Stimulated activated CD8-positive, alpha-beta memory T cell treated with anti-CD3 and anti-CD28 coated beads, Interleukin-2, amount 100 ng/mL, for 1 hour (primary cell): ENCODE measurements around the gene GREB1L.

Experiments
- DNase-seq, 2 donors: peaks; one replicate each; pipeline ENCODE4 v3.0.0-alpha.2; 2020; ENCODE audit warnings: low read depth in 2 of 2

The GREB1L gene

DNA sequence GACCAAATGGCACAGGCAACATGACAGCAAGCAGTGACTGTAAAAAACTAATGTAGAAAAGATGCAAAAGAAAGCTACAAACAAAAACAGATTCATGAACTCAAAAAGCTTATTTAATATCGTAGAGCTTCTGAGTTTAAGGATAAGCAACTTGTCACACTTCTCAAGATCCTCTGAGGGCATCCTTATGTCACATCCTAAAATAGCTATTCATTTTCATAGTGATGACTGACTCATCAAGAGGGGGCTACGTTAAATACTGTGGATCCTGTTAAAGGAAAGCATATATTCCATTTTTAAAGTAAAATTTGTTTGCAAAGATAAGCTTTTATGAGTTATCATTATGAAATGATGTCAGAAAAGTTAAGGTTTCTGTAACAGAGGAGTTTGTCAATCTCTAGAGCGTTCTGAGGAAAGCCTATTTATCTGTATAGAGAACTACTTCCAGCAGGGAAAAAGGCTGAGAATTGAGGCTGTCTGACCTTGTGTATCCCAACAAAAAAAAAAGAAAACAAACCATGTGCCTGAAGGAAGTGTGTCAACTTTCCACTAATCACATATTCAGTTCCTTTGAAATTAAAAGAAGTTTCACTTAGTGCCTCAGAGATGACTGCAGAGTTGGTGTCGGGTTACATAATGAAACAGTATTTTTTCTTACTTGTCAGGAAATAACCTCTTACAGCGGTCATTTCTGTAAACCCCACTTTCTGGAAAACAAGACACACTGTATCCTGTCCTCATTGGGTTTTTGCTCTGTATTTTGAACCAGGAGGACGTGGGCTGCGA, 243.0 kb downstream of the GREB1L start:
- no peak for DNase-seq

DNA sequence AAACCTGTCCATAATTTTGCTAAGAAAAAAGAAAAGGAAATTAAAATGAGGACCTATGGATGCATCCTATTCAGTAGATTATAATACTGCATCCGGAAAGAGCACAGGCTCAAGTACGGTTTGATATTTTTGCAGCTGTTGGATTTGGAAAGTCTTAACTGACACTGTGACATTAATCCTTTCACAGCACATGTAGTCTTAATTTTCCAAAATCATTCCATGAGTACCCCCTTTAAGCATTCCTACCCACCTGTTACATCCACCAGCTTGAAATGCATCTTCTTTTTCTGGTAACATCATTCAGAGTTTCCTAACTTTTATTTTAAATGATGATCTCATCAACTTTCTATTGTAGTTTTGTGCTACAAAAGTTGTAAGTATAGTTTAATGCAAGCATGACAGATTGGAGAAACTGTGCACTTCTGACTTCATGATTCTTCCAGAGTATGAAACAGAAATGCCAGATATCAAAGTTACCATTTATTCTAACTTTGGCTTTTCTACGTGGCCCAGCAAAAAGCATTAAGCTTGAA, 244.9 kb downstream of the GREB1L start:
- DNase-seq: no peak

DNA sequence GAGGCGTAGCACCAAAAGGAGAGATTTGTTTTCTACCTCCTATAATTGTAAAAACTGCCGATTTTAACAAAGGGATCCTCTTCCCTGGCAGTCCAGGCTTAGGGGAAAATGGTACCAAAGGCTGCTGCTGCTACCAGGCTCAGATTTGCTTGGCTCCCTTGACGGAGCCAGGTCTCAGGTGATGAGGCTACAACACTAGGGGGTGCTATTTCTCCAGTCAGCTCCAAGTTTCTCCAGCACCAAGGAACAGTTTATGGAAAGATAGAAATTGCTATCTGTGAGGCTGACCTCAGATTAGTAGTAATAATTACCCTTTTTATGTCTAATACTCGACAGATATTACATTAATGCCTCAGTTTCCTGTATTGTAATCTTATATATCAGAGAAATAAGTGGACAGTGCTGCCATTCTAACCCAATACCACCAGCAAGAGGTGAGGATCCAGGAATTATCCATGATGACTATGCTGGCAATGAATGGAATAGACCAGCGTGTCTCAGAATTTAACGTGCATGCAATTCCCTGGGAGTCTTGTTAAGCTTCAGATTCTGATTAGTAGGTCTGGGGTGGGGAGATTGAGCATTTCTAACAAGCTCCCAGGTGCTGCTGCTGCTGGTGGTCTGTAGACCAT, 247.2 kb downstream of the GREB1L start:
- no peak for DNase-seq

DNA sequence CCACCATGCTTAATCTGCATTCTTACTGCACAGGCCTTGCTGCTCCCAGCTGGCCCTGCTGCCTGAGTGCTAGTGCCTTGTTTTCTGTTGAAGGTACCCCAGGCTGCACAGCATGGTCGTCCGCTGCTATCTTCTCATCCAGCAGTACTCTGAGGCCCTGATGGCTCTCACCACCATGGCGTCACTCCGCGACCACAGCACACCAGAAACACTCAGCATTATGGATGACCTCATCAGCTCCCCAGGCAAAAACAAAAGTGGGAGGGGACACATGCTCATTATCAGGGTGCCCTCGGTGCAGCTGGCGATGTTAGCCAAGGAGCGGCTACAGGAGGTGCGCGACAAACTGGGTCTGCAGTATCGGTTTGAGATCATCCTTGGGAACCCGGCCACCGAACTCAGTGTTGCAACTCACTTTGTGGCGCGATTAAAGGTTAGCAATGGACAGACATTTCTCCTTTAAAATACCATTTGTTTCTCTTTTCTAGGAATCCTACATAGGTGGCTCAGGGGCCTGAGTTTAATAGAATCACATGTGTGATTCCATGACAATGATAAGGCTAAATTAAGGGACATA, 248.0 kb downstream of the GREB1L start:
- no peak for DNase-seq

DNA sequence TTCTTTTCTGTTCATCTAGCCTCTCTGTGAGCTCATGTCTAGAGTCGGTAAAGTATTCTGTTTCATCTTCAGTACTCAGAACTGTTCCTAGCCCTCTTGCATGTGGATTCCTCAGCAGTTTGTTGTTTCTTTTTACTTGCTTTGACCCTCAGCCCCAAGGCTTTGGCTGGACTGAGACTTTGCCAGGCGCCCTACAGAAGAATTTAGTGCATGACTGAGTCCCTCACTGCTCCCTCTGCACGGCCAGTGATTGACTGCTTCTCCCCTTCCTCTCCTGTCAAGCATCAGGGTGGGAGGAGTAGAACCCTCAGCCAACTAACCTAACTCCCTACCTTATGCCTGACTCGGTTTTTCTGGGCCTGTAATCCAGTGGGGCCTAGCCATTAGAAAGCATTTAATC, 248.7 kb downstream of the GREB1L start:
- DNase-seq: no peak

DNA sequence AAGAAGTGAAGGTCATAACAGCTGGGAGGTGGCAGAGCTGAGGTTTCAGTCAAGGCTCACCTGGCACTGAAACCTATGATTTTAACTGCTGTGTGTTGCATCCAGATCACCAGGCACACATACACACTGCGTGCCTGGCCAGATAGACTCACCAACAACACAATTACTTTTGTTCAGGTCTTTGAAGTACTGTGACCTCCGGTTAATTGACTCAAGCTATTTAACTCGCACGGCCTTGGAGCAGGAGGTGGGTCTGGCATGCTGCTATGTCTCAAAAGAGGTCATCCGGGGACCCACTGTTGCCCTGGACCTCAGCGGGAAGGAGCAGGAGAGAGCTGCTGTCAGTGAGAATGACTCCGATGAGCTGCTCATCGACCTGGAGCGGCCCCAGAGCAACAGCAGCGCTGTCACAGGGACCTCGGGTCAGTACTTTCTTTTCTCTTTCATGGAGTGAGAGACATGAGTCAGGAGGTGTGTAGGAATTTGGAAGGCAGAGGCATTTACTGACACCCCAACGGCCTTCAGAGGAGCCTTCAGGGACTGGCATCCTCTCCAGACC, 254.3 kb downstream of the GREB1L start:
- DNase-seq: no peak

DNA sequence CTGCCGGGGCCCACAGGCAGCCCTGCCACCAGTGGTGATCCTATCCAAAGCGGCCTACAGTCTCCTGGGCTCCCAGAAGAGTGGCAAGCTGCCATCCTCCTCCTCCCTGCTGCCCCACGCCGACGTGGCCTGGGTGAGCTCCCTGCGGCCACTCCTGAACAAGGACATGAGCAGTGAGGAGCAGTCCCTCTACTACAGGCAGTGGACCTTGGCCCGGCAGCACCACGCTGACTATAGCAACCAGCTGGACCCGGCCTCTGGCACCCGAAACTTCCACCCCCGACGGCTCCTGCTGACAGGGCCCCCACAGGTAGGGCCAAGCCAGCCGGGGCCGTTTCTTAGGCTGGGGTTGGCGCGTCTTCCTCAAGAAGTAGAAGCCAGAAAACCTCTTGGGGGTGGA, 258.0 kb downstream of the GREB1L start:
- no peak for DNase-seq

DNA sequence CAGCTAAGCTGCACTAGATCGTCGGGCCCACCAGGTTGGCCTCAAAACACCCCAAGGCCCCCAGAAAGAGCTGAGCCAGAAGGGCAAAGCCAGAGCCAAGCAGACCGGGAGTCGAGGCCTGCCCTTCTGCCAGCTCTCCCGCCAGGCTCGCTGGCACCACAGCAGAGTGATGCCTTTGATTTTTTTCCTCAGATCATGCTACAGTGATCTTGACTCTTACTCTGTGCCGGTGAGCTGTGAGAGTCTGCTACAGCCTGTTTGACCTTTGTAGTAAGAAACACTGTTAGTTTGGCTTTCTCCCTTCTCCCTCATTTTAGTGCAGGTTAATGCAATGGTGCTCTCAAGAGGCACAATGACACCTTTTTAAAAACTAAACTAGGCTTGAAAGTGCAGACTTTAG, 260.6 kb downstream of the GREB1L start:
- no peak for DNase-seq

DNA sequence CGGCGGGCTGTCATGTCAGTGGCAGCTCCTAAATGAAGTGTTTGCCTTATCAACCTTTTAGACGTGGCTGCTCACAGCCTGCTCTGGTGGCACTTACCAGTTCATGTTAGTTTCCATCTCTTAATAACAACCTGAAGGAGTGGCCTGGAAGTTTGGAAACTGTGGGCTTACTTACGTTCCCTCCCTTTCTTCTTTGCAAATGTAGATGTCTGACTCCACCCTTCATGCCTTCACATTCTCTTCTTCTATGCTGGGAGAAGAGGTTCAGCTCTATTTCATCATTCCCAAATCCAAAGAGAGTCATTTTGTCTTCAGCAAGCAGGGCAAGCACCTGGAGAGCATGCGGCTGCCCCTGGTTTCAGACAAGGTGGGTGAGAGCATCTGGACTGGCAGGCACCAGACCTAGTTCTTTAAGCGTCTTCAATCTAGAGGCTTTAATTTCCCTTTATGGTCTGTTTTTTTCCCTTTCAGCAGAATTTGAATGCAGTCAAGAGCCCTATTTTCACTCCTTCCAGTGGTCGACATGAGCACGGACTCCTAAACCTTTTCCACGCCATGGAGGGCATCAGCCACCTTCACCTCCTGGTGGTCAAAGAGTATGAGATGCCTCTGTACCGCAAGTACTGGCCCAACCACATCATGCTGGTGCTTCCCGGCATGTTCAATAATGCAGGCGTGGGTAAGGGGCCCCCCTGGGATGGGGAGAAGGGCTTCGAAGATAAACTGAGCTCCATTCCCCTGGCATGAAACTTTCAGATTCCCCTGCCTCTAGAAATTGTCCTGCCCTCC, 266.1 kb downstream of the GREB1L start:
- no peak for DNase-seq

DNA sequence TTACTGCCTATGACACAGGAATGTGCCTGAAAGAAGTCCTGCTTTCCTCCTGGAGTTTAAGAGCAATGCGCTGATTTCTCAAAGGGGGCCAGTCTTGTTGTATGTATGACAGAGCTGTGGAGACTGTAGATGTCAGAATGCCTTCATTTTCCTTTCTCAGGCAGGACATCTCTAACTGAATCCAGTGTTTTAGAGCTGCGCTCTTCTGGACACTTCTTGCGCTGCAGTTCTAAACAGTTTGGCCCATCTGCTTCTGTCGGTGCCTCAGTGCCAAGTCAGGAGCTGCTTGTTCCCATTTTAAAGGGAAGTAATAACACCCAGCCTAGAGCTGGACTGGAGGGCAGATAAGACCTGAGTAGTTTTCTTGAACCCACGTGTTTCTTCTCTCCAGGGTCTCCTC, 267.0 kb downstream of the GREB1L start:
- DNase-seq: no peak

DNA sequence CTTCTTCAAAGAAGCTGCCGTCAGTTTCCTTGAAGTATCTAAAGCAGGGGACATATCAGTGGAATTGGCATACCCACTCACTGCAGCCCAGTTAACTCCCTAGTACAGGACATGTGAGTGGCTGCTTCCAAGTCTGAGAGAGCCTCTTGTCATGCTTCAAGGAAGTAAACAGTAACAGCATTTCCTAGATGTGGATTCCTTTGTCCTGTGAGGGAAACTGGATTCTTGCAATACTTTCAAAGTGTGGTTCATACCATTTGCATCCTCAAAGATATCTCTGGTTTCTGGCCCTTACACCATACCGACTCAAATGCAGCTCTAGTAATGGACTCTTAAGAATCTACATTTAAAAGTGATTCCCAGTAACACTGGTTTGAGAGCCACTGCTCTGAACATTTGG, 271.3 kb downstream of the GREB1L start:
- DNase-seq: no peak

DNA sequence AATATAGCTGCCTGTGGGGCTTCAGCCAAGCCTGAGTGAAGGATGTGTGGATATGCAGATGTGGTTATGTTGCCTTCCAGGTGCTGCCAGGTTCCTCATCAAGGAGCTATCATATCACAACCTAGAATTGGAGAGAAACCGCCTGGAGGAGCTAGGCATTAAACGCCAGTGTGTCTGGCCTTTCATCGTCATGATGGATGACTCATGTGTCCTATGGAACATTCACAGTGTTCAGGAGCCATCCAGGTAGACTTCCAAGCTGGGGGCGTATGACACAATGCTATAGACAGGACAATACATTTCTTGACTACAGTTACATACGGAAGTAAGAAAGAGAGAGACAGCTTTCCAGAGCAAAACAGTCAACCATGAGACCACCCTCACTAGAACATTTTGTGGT, 271.7 kb downstream of the GREB1L start:
- DNase-seq: no peak

DNA sequence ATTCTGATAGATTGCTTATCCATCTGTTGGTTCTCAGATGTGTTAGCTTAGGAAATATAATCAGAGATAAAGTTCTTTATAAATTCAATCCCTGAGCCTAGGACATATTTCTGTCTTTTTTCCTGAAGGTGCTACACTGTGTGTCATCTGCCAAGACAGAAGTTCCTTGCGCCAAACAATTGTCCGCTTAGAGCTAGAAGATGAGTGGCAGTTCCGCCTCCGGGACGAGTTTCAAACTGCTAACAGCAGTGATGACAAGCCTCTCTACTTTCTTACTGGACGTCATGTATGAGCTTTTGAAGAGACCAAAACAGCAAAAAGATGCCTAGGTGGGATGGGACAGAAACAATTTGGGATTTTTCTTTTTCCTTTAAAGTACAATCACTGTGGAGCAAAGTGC, 280.5 kb downstream of the GREB1L start:
- DNase-seq: no peak

DNA sequence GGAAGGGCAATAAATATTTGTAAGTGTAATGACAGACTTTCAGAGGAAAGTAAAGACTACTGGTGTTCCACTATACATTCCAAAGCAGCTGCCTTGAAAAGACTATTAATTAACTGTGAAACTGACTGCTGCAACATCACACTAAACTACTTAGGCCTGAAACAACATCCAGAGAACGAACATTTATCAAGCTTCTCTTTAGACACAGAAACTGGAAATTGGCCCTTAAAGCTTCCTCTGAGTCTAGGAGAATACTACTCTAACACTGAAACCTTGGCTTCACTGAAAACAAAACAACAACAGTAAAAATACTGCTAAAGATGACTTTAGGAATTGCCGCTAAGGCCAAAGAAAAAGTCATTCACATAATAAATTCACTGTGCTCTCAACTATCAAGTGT, 283.9 kb downstream of the GREB1L start:
- no peak for DNase-seq

DNA sequence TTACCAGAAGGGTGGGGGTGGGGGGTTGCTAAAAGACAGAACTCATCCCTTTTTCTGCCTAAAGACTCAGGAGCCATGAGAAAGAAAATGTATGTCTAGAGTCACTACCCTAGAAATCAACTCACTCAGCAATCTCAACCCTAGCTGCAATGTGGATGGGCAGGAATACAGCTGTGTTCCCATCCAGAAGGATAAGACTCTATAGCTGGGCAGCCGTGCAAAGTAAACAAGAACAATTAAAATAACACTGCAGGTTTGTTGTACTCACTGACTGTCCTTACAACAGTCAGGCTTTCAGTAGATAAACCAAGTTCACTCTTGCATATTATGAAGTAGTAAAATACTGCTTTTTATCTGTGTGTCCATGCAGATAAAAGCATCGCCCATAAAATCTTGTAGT, 284.4 kb downstream of the GREB1L start:
- DNase-seq: no peak

DNA sequence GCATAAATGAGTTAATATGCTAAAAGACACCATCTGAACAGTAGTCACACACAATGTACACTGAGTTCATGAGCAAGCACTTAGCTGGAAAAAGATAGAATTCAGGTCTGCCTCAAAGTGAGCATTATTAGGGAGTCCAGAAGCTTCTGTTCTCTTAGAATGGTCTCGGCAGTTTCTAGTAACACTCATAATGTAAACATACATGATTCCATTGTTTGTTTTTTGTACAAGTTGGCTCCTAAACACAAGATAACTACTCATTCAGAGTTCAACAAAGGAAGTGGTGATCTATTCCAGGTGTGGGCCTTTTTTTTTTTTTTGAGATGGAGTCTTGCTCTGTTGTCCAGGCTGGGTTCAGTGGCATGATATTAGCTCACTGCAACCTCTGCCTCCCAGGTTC, 292.3 kb downstream of the GREB1L start:
- DNase-seq: no peak

DNA sequence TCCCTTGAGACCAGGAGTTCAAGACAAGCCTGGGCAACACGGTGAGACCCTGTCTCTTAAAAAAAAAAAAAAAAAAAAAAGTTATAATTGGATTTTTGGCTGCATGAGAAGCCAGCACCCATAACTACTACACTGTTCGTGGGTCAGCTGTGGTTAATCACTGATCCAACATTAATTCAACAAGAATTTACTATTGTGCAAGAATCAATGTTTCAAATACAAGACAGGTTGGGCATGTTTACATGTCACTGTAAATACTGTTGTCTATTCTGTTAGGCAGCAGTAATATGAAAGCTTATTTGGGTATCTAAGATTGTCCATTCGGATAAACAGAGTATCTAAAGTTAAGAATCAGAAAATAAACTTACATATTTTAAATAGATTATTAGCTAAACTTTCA, 296.2 kb downstream of the GREB1L start:
- no peak for DNase-seq

DNA sequence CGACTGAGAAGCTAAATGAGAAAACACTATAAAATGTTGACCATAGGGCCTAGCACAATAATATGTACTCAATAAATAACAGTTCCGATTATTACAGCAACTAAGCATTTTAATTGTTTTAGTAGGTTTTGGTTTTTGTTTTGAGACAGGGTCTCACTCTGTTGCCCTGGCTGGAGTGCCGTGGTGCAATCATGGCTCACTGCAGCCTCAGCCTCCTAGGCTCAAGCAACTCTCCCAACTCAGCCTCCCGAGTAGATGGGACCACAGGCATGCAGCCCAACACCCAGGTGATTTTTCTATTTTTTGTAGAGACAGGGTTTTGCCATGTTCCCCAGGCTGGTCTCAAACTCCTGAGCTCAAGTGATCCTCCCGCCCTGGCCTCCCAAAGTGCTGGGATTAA, 304.4 kb downstream of the GREB1L start:
- no peak for DNase-seq

DNA sequence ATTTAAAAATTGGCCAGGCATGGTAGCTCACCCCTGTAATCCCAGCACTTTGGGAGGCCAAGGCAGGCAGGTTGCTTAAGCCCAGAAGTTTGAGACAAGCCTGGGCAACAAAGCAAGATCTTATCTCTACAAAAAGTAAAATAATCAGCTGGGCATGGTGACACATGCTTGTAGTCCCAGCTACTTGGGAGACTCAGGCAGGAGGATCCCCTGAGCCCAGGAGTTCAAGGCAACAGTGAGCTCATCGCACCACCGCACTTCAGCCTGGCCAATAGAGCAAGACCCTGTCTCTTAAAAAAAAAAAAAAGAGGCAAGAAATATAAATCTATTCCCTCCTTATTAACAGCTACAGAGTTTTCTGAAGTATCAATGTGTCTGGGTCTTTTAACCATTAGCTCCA, 306.6 kb downstream of the GREB1L start:
- DNase-seq: no peak

DNA sequence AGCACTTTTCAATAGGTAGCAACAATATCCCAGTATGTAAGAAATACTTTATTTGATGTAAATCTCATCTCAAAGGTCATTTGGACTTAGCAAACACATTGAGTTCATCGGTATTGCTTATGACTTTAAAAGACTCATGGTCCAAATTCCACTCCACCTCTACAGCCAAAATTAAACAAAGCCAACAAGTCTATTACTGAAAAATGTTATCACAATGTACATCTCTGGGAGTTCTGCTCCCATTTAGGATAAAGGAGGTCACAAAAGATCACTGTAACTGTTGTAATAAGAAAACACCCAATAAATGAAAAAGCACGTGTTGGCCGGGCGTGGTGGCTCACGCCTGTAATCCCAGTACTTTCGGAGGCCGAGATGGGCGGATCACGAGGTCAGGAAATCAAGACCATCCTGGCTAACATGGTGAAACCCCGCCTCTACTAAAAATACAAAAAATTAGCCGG, 308.5 kb downstream of the GREB1L start:
- DNase-seq: no peak

DNA sequence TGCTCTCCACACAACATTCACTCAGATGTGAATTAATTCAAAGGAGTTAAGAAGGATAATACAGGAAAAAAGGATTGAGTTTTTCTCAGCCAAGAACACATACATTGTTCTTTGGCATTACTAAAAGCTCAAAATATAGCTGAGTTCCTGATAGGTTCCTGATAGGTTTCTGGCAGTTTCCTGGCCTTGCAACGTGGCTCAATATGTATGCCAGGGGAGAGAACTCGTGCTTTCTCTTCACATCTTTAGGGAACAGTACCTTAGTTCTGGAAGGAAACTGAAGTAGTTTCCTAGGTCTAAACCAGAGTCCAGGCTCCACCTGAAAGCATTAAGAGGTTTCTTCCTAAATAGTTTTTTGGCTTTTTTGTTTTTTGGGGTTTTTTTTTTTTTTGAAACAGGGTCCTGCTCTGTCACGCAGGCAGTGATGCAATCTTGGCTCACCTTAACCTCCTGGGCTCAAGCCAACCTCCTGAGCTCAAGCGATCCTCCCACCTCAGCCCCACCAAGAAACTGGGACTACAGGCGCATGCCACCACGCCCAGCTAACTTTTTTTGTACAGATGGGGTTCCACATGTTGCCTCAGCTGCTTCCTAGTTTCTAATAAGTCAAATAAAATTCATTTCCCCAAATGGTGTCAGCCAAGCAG, 315.7 kb downstream of the GREB1L start:
- no peak for DNase-seq
